HEK293 (cell line): Measurements from ENCODE around the gene IL22RA1.

Experiments
- CTCF ChIA-PET: fragments of 350-600 bp; formaldehyde crosslinking; extraction: SDS; loops from one replicate; lab custom pipeline; 2021; ENCODE audit warnings: antibody characterized with exemption; lab: Yijun Ruan, JAX
- POLR2A ChIA-PET: fragments of 300-600 bp; formaldehyde crosslinking; extraction: SDS; loops from one replicate; lab custom pipeline; 2020; ENCODE audit warnings: antibody characterized with exemption, inconsistent platforms; lab: Yijun Ruan, JAX
- H3K27ac ChIP-seq: fragments of 200-500 bp; sonication (Bioruptor generic); 2 replicates; pipeline ENCODE4 v1.5.1; 2014; ENCODE audit warnings: low read depth, low read length, control low read depth, inconsistent platforms; ENCODE audit errors: extremely low read depth
- H3K36me3 ChIP-seq, 2 experiments: fragments of 200-500 bp in 1 of 2; sonication (Bioruptor generic) in 1 of 2; 1 replicate in 1 of 2; 2 replicates in 1 of 2; pipeline ENCODE4 v1.5.1; 2014 to 2017; ENCODE audit warnings: inconsistent platforms in 2 of 2, low read length in 2 of 2; ENCODE audit not compliant: control insufficient read depth in 2 of 2, insufficient read depth in 1 of 2
- H3K4me1 ChIP-seq: fragments of 200-500 bp; sonication (Bioruptor generic); 2 replicates; pipeline ENCODE4 v1.5.1; 2014; ENCODE audit warnings: mild to moderate bottlenecking, low read length, inconsistent platforms; ENCODE audit not compliant: control insufficient read depth, insufficient read depth
- H3K4me3 ChIP-seq: 2 replicates; pipeline ENCODE4 v1.5.1; 2011; ENCODE audit warnings: low read depth, mild to moderate bottlenecking, control low read depth, low read length, moderate library complexity
- H3K9me3 ChIP-seq: fragments of 200-500 bp; sonication (Bioruptor generic); 2 replicates; pipeline ENCODE4 v1.5.1; 2014; ENCODE audit warnings: low read depth, low read length, inconsistent platforms; ENCODE audit not compliant: control insufficient read depth, insufficient read depth
- CTCF ChIP-seq: fragments of 450-650 bp; formaldehyde crosslinking; IDR thresholded peaks from 2 replicates; pipeline ENCODE4 v1.5.1; 2016; ENCODE audit warnings: missing biosample characterization, missing genetic modification characterization
- GLI2 ChIP-seq: fragments of 450-650 bp; formaldehyde crosslinking; IDR thresholded peaks from 2 replicates; pipeline ENCODE4; 2017; ENCODE audit warnings: missing biosample characterization, missing genetic modification characterization, low read depth, borderline replicate concordance
- GLIS1 ChIP-seq: fragments of 450-650 bp; formaldehyde crosslinking; IDR thresholded peaks from 2 replicates; pipeline ENCODE4 v1.5.1; 2016; ENCODE audit warnings: missing biosample characterization, missing genetic modification characterization
- INSM2 ChIP-seq: fragments of 450-650 bp; formaldehyde crosslinking; IDR thresholded peaks from 2 replicates; pipeline ENCODE4 v1.5.1; 2016; ENCODE audit warnings: missing biosample characterization, missing genetic modification characterization
- PRDM6 ChIP-seq: fragments of 450-650 bp; formaldehyde crosslinking; IDR thresholded peaks from 2 replicates; pipeline ENCODE4 v1.5.1; 2017; ENCODE audit warnings: missing biosample characterization, missing genetic modification characterization
- SCRT1 ChIP-seq: fragments of 450-650 bp; formaldehyde crosslinking; IDR thresholded peaks from 2 replicates; pipeline ENCODE4 v1.5.1; 2016; ENCODE audit warnings: missing biosample characterization, missing genetic modification characterization, borderline replicate concordance
- ZBTB1 ChIP-seq: fragments of 450-650 bp; formaldehyde crosslinking; IDR thresholded peaks from 2 replicates; pipeline ENCODE4 v1.5.1; 2016; ENCODE audit warnings: missing biosample characterization, missing genetic modification characterization
- ZBTB20 ChIP-seq: fragments of 450-650 bp; formaldehyde crosslinking; IDR thresholded peaks from 2 replicates; pipeline ENCODE4 v1.5.1; 2016; ENCODE audit warnings: missing biosample characterization, missing genetic modification characterization
- ZBTB6 ChIP-seq: fragments of 450-650 bp; formaldehyde crosslinking; IDR thresholded peaks from 2 replicates; pipeline ENCODE4 v1.5.1; 2017; ENCODE audit warnings: missing biosample characterization, missing genetic modification characterization
- ZFHX2 ChIP-seq: fragments of 450-650 bp; formaldehyde crosslinking; conservative IDR thresholded peaks from 2 replicates; pipeline ENCODE4 v1.5.1; 2016; ENCODE audit warnings: missing biosample characterization, missing genetic modification characterization
- ZNF133 ChIP-seq: fragments of 450-650 bp; formaldehyde crosslinking; IDR thresholded peaks from 2 replicates; pipeline ENCODE4 v1.5.1; 2016; ENCODE audit warnings: missing biosample characterization, missing genetic modification characterization
- ZNF16 ChIP-seq: fragments of 450-650 bp; formaldehyde crosslinking; IDR thresholded peaks from 2 replicates; pipeline ENCODE4 v1.5.1; 2016; ENCODE audit warnings: low read depth, missing biosample characterization, missing genetic modification characterization
- ZNF2 ChIP-seq: fragments of 450-650 bp; formaldehyde crosslinking; IDR thresholded peaks from 2 replicates; pipeline ENCODE4 v1.5.1; 2016; ENCODE audit warnings: missing biosample characterization, missing genetic modification characterization
- ZNF24 ChIP-seq: fragments of 450-650 bp; formaldehyde crosslinking; IDR thresholded peaks from 2 replicates; pipeline ENCODE4 v1.5.1; 2016; ENCODE audit warnings: missing biosample characterization, missing genetic modification characterization
- ZNF274 ChIP-seq, 2 experiments: fragments of 200-500 bp in 1 of 2; fragments of 450-650 bp in 1 of 2; sonication (Bioruptor generic) in 1 of 2; formaldehyde crosslinking in 1 of 2; IDR thresholded peaks; 2 replicates each; pipeline versions ENCODE4 v1.5.1 to v1.6.1; 2014 to 2016; ENCODE audit warnings: borderline replicate concordance in 1 of 2, inconsistent platforms in 1 of 2, low read length in 1 of 2, missing biosample characterization in 1 of 2, missing genetic modification characterization in 1 of 2
- ZNF292 ChIP-seq: fragments of 450-650 bp; formaldehyde crosslinking; IDR thresholded peaks from 2 replicates; pipeline ENCODE4 v1.5.1; 2016; ENCODE audit warnings: low read depth, missing biosample characterization, missing genetic modification characterization, borderline replicate concordance
- ZNF394 ChIP-seq: fragments of 450-650 bp; formaldehyde crosslinking; IDR thresholded peaks from 2 replicates; pipeline ENCODE4 v1.5.1; 2016; ENCODE audit warnings: missing biosample characterization, missing genetic modification characterization, mild to moderate bottlenecking, moderate library complexity, borderline replicate concordance
- ZNF416 ChIP-seq: fragments of 450-650 bp; formaldehyde crosslinking; IDR thresholded peaks from 2 replicates; pipeline ENCODE4 v1.5.1; 2016; ENCODE audit warnings: missing biosample characterization, missing genetic modification characterization
- ZNF654 ChIP-seq: fragments of 450-650 bp; formaldehyde crosslinking; IDR thresholded peaks from 2 replicates; pipeline ENCODE4 v1.5.1; 2016; ENCODE audit warnings: low read depth, missing biosample characterization, missing genetic modification characterization
- ZNF791 ChIP-seq: fragments of 450-650 bp; formaldehyde crosslinking; IDR thresholded peaks from 2 replicates; pipeline ENCODE4 v1.5.1; 2016; ENCODE audit warnings: missing biosample characterization, missing genetic modification characterization
- ZSCAN4 ChIP-seq: fragments of 450-650 bp; formaldehyde crosslinking; IDR thresholded peaks from 2 replicates; pipeline ENCODE4 v1.5.1; 2017; ENCODE audit warnings: missing biosample characterization, missing genetic modification characterization

The IL22RA1 gene

GRCh38 chr1:24111996-24112779 is 30.8 kb downstream of the IL22RA1 start, which contains the start of gene MYOM3 (continued):
- no peak for TF ChIP-seq ZNF133 (tag by site-specific recombination)
- TF ChIP-seq ZNF274 (IDR thresholded peaks at IDR 0.05; ENCODE audit: low read length), result no peak
- no peak for TF ChIP-seq ZNF274 (tag by site-specific recombination; IDR thresholded peaks at IDR 0.05; ENCODE audit: borderline replicate concordance)
- TF ChIP-seq ZNF2 (tag by site-specific recombination), result peak; percentile 92
- TF ChIP-seq CTCF (tag by site-specific recombination), result peak; percentile 78
- no peak for TF ChIP-seq ZNF16 (tag by site-specific recombination)
- TF ChIP-seq ZBTB1 (tag by site-specific recombination), result no peak
- TF ChIP-seq ZNF394 (tag by site-specific recombination), result peak; percentile 63; the same call in 1 of the 2 replicates
- TF ChIP-seq GLIS1, result no peak
- TF ChIP-seq ZNF292, result no peak
- TF ChIP-seq ZBTB20 (tag by site-specific recombination), result peak; percentile 60
- TF ChIP-seq SCRT1 (tag by site-specific recombination), result 0 out of 2 replicates have a peak, but pooled peaks have one; percentile 40
- TF ChIP-seq GLI2, result no peak
- no peak for TF ChIP-seq ZNF416
- no peak for TF ChIP-seq INSM2 (tag by site-specific recombination)
- TF ChIP-seq ZBTB6, result no peak
- TF ChIP-seq ZNF24 (tag by site-specific recombination), result peak; percentile 52; the same call in 1 of the 2 replicates
- TF ChIP-seq ZNF654, result peak; percentile 93

- TF ChIP-seq ZSCAN4 (tag by site-specific recombination) (peak; percentile 70), PRDM6 (no peak), ZNF791 (no peak), ZFHX2 (tag by site-specific recombination) (peak; percentile 42; the same call in 1 of the 2 replicates)
- POLR2A ChIA-PET, result interaction anchor here (0.7 to 1.6 kb wide), 2 partner anchors 131 to 152 kb away, joined by 3 to 4 read pairs; partner anchors contain the start of genes PNRC2 and SRSF10
- H3K4me1 ChIP-seq, result no peaks in the 10 kb centered on the region
- CTCF ChIA-PET, result interaction anchor here (0.6 to 1.8 kb wide), 13 partner anchors 9 to 341 kb away, joined by 3 to 10 read pairs (median 4); no protein-coding TSS in a partner anchor
- no peak overlapping the region for H3K27ac ChIP-seq
- no peaks in the 10 kb centered on the region for H3K36me3 ChIP-seq
- H3K9me3 ChIP-seq, result no peaks in the 10 kb centered on the region
- no peak overlapping the region for H3K4me3 ChIP-seq
These were observed 31.5 kb downstream of the IL22RA1 start for GRCh38 chr1:24111262-24111995.
